Mesenchymal stem cell (in vitro differentiated cells and primary cell): ENCODE data around the gene GNG7.
"Not testable (repeated sequence)": the region's sequence is repeated elsewhere in the genome, so short reads cannot be mapped to it uniquely, and the experiment has no call there.

ENCODE experiments used
- DNase-seq: peaks from one replicate; pipeline ENCODE4 v3.0.0-alpha.2; 2013
- H2AFZ ChIP-seq: one replicate; pipeline ENCODE4 v1.6.1; 2013; ENCODE audit warnings: low read depth, mild to moderate bottlenecking, control low read depth, inconsistent platforms, low read length, moderate library complexity
- H2AK5ac ChIP-seq: 2 replicates; pipeline ENCODE4 v1.6.1; 2013; ENCODE audit warnings: low read length, moderate library complexity, mild to moderate bottlenecking, inconsistent platforms; ENCODE audit not compliant: severe bottlenecking
- H2BK120ac ChIP-seq: one replicate; pipeline ENCODE4 v1.6.1; 2013; ENCODE audit warnings: low read depth, mild to moderate bottlenecking, inconsistent platforms, low read length, moderate library complexity
- H2BK12ac ChIP-seq, 2 experiments: one replicate each; pipeline ENCODE4 v1.6.1; 2013; ENCODE audit warnings: inconsistent platforms in 2 of 2, low read length in 2 of 2, mild to moderate bottlenecking in 2 of 2, moderate library complexity in 2 of 2, control low read depth in 1 of 2
- H2BK15ac ChIP-seq: one replicate; pipeline ENCODE4 v1.6.1; 2013; ENCODE audit warnings: mild to moderate bottlenecking, low read depth, inconsistent platforms; ENCODE audit not compliant: poor library complexity, severe bottlenecking
- H2BK5ac ChIP-seq: 2 replicates; pipeline ENCODE4 v1.6.1; 2013; ENCODE audit warnings: low read depth, mild to moderate bottlenecking, low read length, control low read depth, inconsistent platforms; ENCODE audit not compliant: poor library complexity, severe bottlenecking
- H3K14ac ChIP-seq, 2 experiments: one replicate each; pipeline ENCODE4 v1.6.1; 2013; ENCODE audit warnings: inconsistent platforms in 2 of 2, low read length in 2 of 2, control low read depth in 1 of 2, mild to moderate bottlenecking in 1 of 2, moderate library complexity in 1 of 2
- H3K18ac ChIP-seq, 2 experiments: one replicate each; pipeline ENCODE4 v1.6.1; 2013; ENCODE audit warnings: inconsistent platforms in 2 of 2, low read length in 2 of 2, control low read depth in 1 of 2, low read depth in 1 of 2, mild to moderate bottlenecking in 1 of 2
- H3K23ac ChIP-seq, 2 experiments: one replicate each; pipeline ENCODE4 v1.6.1; 2013; ENCODE audit warnings: inconsistent platforms in 2 of 2, low read length in 2 of 2, mild to moderate bottlenecking in 2 of 2, moderate library complexity in 2 of 2, control low read depth in 1 of 2
- H3K27ac ChIP-seq: 2 replicates; pipeline ENCODE4 v1.5.1; 2013; ENCODE audit warnings: mild to moderate bottlenecking, moderate library complexity, low read length, control low read depth, inconsistent platforms; ENCODE audit not compliant: poor library complexity, severe bottlenecking
- H3K27me3 ChIP-seq, 2 experiments: 2 replicates each; pipeline versions ENCODE4 v1.6.1 to v1.7.0; 2013; ENCODE audit warnings: low read length in 2 of 2, mild to moderate bottlenecking in 2 of 2, moderate library complexity in 2 of 2, control low read depth in 1 of 2, inconsistent platforms in 1 of 2; ENCODE audit not compliant: control insufficient read depth in 1 of 2, insufficient read depth in 1 of 2
- H3K36me3 ChIP-seq, 2 experiments: 2 replicates each; pipeline versions ENCODE4 v1.6.1 to v1.7.0; 2013; ENCODE audit warnings: low read length in 2 of 2, control low read depth in 1 of 2, inconsistent platforms in 1 of 2, low read depth in 1 of 2, mild to moderate bottlenecking in 1 of 2; ENCODE audit not compliant: insufficient read depth in 2 of 2, control insufficient read depth in 1 of 2
- H3K4ac ChIP-seq, 2 experiments: one replicate each; pipeline ENCODE4 v1.6.1; 2013; ENCODE audit warnings: inconsistent platforms in 2 of 2, low read length in 2 of 2, mild to moderate bottlenecking in 2 of 2, moderate library complexity in 2 of 2, control low read depth in 1 of 2, low read depth in 1 of 2
- H3K4me1 ChIP-seq: 2 replicates; pipeline ENCODE4 v1.6.1; 2013; ENCODE audit warnings: low read depth, low read length, control low read depth; ENCODE audit not compliant: control insufficient read depth, insufficient read depth
- H3K4me2 ChIP-seq: 2 replicates; pipeline ENCODE4 v1.6.1; 2013; ENCODE audit warnings: low read length, mild to moderate bottlenecking, inconsistent platforms; ENCODE audit not compliant: poor library complexity, severe bottlenecking
- H3K4me3 ChIP-seq, 2 experiments: 2 replicates each; pipeline versions ENCODE4 v1.5.1 to v1.7.0; 2013; ENCODE audit warnings: low read length in 2 of 2, mild to moderate bottlenecking in 2 of 2, control low read depth in 1 of 2, low read depth in 1 of 2; ENCODE audit not compliant: insufficient read depth in 1 of 2
- H3K79me1 ChIP-seq: replicated peaks from 2 replicates; pipeline ENCODE4 v1.6.1; 2013; ENCODE audit warnings: mild to moderate bottlenecking, control low read depth, low read length, inconsistent platforms; ENCODE audit not compliant: poor library complexity, severe bottlenecking
- H3K9ac ChIP-seq: 2 replicates; pipeline ENCODE4 v1.7.0; 2013; ENCODE audit warnings: mild to moderate bottlenecking, low read length, moderate library complexity
- H3K9me3 ChIP-seq: 2 replicates; pipeline ENCODE4 v1.7.0; 2013; ENCODE audit warnings: mild to moderate bottlenecking, low read length; ENCODE audit not compliant: control insufficient read depth
- H4K8ac ChIP-seq: one replicate; pipeline ENCODE4 v1.6.1; 2013; ENCODE audit warnings: inconsistent platforms, mild to moderate bottlenecking, low read length, moderate library complexity
- H4K91ac ChIP-seq: one replicate; pipeline ENCODE4 v1.6.1; 2013; ENCODE audit warnings: mild to moderate bottlenecking, low read length, inconsistent platforms
- WGBS: methylation state at CpG from one replicate; pipeline ENCODE4 v1.1.7; 2013; ENCODE audit warnings: mixed read lengths; 5-methylcytosine and 5-hydroxymethylcytosine counted together

The GNG7 gene

GRCh38 chr19:2675892-2676291, 26.6 kb downstream of the GNG7 start:
- Histone ChIP-seq H3K79me1 (no peaks in the 10 kb centered on the region), H3K9ac (no peak overlapping the region), H3K27me3 (peaks cover 27 to 59% of the 10 kb centered on the region in 2 experiments), H2AK5ac (no peak overlapping the region), H4K8ac (no peak overlapping the region), H2AFZ (no peak overlapping the region), H3K4me3 (no peak overlapping the region), H3K14ac (no peak overlapping the region), H3K9me3 (no peaks in the 10 kb centered on the region), H3K27ac (no peak overlapping the region), H2BK120ac (no peak overlapping the region), H3K18ac (no peak overlapping the region), H3K36me3 (no peaks in the 10 kb centered on the region), H3K23ac (no peak overlapping the region), H2BK15ac (no peak overlapping the region), H4K91ac (no peak overlapping the region), H3K4me2 (no peak overlapping the region), H3K4me1 (no peaks in the 10 kb centered on the region), H2BK12ac (no peak overlapping the region), H3K4ac (no peak overlapping the region), H2BK5ac (no peak overlapping the region)
- no peak for DNase-seq
- 78% methylated on average over 11 of the region's 11 CpGs for WGBS

GRCh38 chr19:2670217-2670616, 32.3 kb downstream of the GNG7 start:
- no peak overlapping the region for H2AK5ac ChIP-seq
- H3K36me3 ChIP-seq = no peaks in the 10 kb centered on the region
- no peak overlapping the region for H3K27ac ChIP-seq
- no peaks in the 10 kb centered on the region for H3K9me3 ChIP-seq
- H3K4me2 ChIP-seq = no peak overlapping the region
- H3K4me1 ChIP-seq = peaks cover 2% of the 10 kb centered on the region
- H3K9ac ChIP-seq = no peak overlapping the region
- no peak overlapping the region for H2BK120ac ChIP-seq
- no peak overlapping the region for H2BK5ac ChIP-seq
- H3K4me3 ChIP-seq = no peak overlapping the region
- peak overlapping the region; percentile 12 for H4K91ac ChIP-seq
- no peak overlapping the region for H4K8ac ChIP-seq
- H2BK15ac ChIP-seq = no peak overlapping the region
- no peaks in the 10 kb centered on the region for H3K79me1 ChIP-seq
- H2AFZ ChIP-seq = no peak overlapping the region
- no peak for DNase-seq
- H3K27me3 ChIP-seq = peaks cover 15 to 29% of the 10 kb centered on the region in 2 experiments
- H3K18ac ChIP-seq = no peak overlapping the region
- H3K14ac ChIP-seq = no peak overlapping the region
- H3K4ac ChIP-seq = no peak overlapping the region
- no peak overlapping the region for H2BK12ac ChIP-seq
- WGBS = 67% methylated on average over 16 of the region's 16 CpGs
- H3K23ac ChIP-seq = no peak overlapping the region

- H3K4me1 ChIP-seq = peaks cover 2% of the 10 kb centered on the region
- no peaks in the 10 kb centered on the region for H3K36me3 ChIP-seq
- H2BK12ac ChIP-seq = no peak overlapping the region
- no peak overlapping the region for H3K14ac ChIP-seq
- H3K79me1 ChIP-seq = no peaks in the 10 kb centered on the region
- H2BK15ac ChIP-seq = no peak overlapping the region
- peaks cover 15 to 17% of the 10 kb centered on the region in 2 experiments for H3K27me3 ChIP-seq
- no peak overlapping the region for H4K8ac ChIP-seq
- H2BK5ac ChIP-seq = no peak overlapping the region
- peaks cover under 1% of the 10 kb centered on the region for H3K9me3 ChIP-seq
- no peak overlapping the region for H3K4me3 ChIP-seq
- no peak overlapping the region for H3K9ac ChIP-seq
- H3K18ac ChIP-seq = no peak overlapping the region
- 77% methylated on average over 15 of the region's 15 CpGs for WGBS
- H2AK5ac ChIP-seq = no peak overlapping the region
- no peak overlapping the region for H3K4ac ChIP-seq
- no peak overlapping the region for H2AFZ ChIP-seq
- no peak overlapping the region for H3K4me2 ChIP-seq
- H4K91ac ChIP-seq = peak overlapping the region; percentile 27
- no peak overlapping the region for H3K27ac ChIP-seq
- DNase-seq = no peak
- no peak overlapping the region for H2BK120ac ChIP-seq
- H3K23ac ChIP-seq = no peak overlapping the region
Observed at GRCh38 chr19:2668175-2668763, 34.2 kb downstream of the GNG7 start.

- H3K27me3 ChIP-seq = peaks cover 15 to 17% of the 10 kb centered on the region in 2 experiments
- H2BK15ac ChIP-seq, H4K8ac ChIP-seq, H2BK120ac ChIP-seq, H3K23ac ChIP-seq, H3K36me3 ChIP-seq, H2AFZ ChIP-seq, H2BK12ac ChIP-seq, H2AK5ac ChIP-seq, H2BK5ac ChIP-seq, DNase-seq, H3K9ac ChIP-seq, H3K4me2 ChIP-seq, H3K14ac ChIP-seq, H3K79me1 ChIP-seq, H3K4ac ChIP-seq, H4K91ac ChIP-seq, H3K9me3 ChIP-seq, H3K4me1 ChIP-seq, H3K4me3 ChIP-seq, H3K27ac ChIP-seq, H3K18ac ChIP-seq: not testable (repeated sequence)
- 92% methylated on average over 10 of the region's 10 CpGs for WGBS
Observed at GRCh38 chr19:2667349-2667748, 35.1 kb downstream of the GNG7 start.
